HG03432 (cell line): Measurements from ENCODE around the gene NACAD.

ENCODE experiments used
- ATAC-seq: cut with Tn5 transposase; IDR thresholded peaks from one replicate; pipeline ENCODE4 v1.9.1; 2021; ENCODE audit warnings: mild to moderate bottlenecking, moderate library complexity; ENCODE audit not compliant: unreplicated experiment

NACAD gene

DNA sequence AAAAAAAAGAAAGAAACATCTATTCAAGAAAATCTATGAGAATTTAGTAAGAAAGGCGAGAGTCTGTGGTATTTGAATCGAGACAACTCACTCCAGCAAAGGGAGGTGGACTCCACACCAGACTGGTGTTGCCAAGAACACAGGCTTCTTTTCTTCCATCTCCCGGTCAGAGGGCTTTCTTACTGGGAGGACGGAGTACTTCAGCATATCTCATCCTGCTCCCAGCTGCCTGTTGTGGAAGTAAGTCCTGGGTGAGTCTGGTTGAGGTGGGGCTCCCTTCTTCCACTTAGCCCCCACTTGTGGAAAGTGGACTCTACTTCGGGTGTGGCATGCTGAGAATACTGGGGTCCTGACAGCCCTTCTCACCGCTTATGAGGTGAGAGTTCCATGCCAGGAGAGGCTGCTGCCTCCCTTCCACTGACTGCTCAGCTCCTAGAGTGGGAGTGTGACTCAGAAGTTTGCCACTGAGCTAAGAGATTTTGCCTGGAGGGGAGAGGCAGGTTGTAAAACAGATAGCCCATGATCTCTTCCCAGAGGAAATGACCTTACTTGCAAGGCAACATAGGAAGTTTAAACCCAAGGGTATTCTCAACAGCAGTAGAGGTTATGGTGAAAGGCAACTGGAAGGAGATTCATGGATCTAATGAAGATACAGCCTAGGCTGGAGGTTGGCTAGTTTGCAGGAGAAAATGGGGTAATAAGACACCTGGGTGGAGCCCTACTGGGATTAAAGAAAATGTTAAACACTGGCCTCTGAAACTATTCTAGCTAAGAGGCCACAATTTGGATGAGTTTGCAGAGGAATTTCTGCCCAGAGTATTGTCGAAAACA lies 3.5 kb upstream of the NACAD start:
- no peak for ATAC-seq

GRCh38 chr7:45089341-45089891 lies 647 bp upstream of the NACAD start:
- ATAC-seq = no peak

- ATAC-seq = no peak
Observed at GRCh38 chr7:45088146-45088701, 545 bp downstream of the NACAD start.

- no peak for ATAC-seq
Observed at GRCh38 chr7:45087301-45088145, 1.2 kb downstream of the NACAD start.

DNA sequence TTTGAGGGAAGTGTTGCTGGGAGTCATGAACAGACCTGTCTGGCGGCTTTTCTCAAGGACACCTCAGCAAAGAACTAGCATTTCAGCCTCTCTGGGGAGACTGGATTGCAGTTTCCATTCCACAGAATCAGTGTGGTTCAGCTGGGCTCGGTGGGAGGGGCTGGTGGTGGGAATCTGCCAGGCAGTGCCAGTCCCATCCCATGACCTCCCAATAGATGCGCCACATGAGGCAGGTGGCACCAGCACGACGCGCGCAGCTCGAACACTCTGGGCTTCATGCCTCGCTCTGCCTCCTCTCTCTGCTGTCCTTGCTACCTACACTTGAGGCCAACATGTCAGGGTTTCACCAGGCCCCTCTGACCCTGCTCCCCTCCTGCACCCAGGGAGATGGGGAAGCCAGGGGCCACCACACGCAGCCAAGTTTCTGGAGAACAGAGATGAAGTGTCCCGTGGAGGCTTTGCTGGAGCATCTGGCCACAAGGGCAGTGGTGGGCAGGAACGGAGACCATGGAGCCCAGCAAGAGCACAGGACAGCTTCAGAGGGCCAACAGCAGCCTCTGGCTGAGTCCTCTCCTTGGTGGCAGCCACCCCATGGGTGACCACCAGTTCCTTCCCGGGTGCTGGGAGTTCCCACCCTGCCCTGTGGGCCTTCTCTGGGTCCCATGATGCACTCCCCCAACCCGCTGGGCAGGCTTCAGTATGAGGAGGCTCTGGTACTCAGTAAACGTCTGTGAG lies 2.3 kb downstream of the NACAD start:
- ATAC-seq = no peak

- ATAC-seq = no peak
Observed at GRCh38 chr7:45085619-45086200, 3.1 kb downstream of the NACAD start.

GRCh38 chr7:45084901-45085618 lies 3.7 kb downstream of the NACAD start:
- no peak for ATAC-seq

DNA sequence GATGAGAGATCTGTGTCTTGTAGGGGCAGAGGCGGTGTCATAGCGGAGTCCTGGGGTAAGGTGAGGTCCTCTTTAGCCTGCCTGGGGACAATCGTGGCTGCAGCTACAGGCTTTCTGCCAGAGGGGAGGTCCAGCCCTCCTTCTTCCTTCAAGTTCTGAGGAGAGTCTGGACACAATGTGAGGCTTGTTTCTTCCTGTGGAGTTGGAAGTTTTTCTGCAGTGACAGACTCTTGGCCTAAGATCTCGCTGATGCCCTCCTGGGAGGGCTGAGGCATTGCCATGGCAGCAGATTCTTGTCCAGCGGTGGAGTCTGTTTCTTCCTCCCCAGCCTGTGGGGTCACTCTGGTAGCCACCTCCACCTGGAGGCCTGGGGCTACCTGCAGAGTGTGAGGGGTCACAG lies 4.4 kb downstream of the NACAD start:
- ATAC-seq = no peak

DNA sequence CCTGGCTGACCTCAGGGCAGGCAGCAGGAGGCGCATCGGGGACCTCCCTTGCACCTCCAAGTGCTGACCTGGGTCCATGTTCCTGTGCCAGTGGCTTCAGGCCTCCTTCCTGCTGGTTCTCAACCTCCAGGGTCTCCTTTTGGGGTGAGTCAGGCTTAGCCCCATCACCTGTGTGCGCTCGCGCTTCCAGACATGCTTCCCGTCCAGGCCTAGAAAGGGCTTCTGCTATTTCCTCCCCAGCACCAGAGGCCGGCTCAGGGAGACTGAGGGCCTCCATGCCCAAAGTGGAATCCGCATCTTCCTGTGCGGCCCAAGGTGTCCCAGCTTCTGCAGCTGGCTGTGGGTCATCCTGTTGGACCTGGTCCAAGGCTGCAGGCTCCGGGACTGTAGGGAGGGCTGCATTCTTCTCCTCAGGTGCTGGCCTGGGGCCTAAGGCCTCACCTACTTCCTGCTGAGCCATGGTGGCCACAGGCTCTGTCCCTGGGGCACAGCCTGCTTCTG lies 5.9 kb downstream of the NACAD start:
- no peak for ATAC-seq

DNA sequence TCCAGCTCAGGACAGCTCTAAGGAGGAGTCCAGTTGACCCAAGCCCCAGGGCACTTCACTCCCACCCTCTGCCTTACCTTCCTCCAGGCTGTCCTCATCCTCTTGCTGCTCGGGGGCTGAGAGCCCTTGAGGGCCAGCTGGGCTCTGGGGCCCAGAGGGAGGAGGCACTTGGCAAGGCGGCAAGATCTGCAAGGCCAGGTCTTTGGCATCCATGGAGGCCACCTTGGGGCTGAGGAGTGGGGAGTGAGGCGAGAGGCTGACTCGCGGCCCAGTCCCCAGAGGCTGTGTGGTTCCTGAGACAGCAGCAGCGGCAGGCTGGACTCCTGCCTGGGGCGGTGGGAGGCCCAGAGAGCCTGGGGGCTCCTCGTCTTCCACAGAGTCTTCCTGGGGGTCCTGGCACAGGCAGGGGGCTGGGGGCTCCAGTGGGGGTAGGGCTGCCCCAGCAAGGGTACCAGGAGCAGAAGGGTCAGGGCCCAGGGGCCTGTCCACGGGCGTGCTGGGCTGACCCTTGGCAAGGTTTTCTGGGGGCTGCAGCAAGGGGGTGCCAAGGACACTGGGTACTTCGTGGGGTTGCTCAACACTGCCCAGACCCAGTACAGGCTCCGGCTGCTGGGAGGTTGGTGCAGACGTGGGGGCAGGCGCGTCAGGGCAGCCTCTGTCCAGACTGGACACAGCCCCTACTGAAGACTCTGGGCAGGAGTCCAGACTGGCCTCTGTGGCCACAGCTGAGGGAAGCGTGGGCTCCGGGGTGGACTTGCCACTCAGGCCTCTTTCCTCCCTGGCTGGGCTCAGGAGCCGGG lies 6.5 kb downstream of the NACAD start:
- ATAC-seq = no peak

DNA sequence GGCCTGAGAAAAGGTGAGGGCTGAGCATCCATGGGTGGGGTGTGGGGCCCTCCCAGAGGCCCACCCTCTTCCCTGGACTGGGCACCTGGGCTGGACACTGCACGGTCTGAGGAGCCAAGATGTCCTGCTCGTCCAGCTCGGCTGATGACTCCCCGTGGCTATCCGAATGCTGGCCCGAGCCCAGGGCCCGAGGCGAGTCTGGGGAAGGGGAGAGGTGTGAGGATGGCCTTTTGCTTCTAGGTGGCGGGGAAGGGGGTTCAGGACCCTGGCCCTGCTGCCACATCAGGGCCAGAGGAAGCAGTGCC lies 7.1 kb downstream of the NACAD start:
- ATAC-seq = no peak

GRCh38 chr7:45080958-45081669 lies 7.7 kb downstream of the NACAD start:
- no peak for ATAC-seq

DNA sequence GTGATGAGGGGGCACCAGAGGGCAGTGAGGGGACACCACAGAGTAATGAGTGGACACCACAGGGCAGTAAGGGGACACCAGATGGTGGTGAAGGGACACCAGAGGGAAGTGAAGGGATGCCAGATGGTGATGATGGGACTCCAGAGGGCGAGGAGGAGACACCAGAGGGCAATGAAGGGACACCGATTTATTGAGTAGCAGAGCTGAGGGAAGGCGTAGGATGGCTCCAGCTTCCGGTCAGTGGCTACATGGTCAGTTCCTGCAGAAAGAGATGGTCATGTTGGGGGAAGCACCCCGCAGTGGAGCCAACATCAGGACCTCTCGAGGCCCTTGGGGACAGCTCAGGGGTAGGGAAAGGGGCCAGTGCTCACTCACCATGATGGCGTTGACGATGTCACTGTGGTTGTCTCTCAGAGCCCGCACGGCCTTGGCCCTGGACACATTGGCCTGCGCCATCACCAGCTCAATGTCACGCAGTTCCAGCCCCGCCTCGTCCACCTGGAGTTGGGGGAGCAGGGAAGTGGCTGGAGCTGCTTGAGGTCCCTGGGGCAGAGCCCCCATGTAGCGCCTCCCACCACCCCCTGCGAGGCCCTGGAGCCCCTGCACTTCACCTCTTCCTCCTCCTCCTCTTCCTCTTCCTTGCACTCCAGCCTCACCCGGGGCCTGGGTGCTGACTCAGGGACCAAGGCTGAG lies 8.4 kb downstream of the NACAD start:
- no peak for ATAC-seq

DNA sequence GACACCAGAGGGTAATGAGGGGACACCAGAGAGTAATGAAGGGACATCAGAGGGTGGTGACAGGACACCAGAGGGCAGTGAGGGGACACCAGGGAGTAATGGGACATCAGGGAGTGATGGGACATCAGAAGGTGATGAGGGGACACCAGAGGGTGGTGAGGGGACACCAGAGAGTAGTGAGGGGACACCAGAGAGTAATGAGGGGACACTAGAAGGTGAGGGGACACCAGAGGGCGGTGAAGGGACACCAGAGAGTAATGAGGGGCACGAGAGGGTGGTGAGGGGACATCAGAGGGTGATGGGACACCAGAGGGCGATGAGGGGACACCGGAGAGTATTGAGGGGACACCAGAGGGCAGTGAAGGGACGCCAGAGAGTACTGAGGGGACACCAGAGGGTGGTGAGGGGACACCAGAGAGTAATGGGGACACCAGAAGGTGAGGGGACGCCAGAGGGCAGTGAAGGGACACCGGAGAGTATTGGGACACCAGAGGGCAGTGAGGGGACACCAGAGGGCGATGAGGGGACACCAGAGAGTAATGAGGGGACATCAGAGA lies 10.6 kb downstream of the NACAD start:
- no peak for ATAC-seq

- no peak for ATAC-seq
Observed at GRCh38 chr7:45077579-45077978, 11.2 kb downstream of the NACAD start.

- ATAC-seq = no peak
Observed at GRCh38 chr7:45076946-45077345, 11.8 kb downstream of the NACAD start.
